ENCODE measurements around the gene TNFRSF21. TPM values are rescaled to one million over a fixed set of nuclear protein-coding genes. Genes with fewer than 3 reads are reported as not detected.

The TNFRSF21 gene
- total and polyA plus RNA-seq, 2 of the 8 experiments (the other 6 are each of a cell fraction or from before 2014, with no cell fraction given): 16.4 to 52.7 TPM

GRCh38 chr6:47181681-47182080 is 128.0 kb downstream of the TNFRSF21 start:
- Histone ChIP-seq H3K4me1 (replicated peaks in 1 of 4; ENCODE audit: control insufficient read depth in 3 of 4, insufficient read depth in 4 of 4, low read length in 3 of 4) (no peaks in the 10 kb centered on the region), H2AK5ac (ENCODE audit: low read depth, low read length) (no peak overlapping the region), H3K4ac (replicated peaks; ENCODE audit: insufficient read length, low read depth, low read length) (no peak overlapping the region), H3K27ac (ENCODE audit: low read depth, low read length) (no peak overlapping the region), H3K23me2 (ENCODE audit: low read depth, low read length) (no peaks in the 10 kb centered on the region), H2BK5ac (ENCODE audit: low read depth, low read length) (no peak overlapping the region), H2AFZ (ENCODE audit: low read length) (no peak overlapping the region), H3K23ac (ENCODE audit: insufficient read length) (no peak overlapping the region), H3K79me2 (ENCODE audit: control insufficient read depth in 1 of 2, insufficient read depth in 2 of 2, low read length in 2 of 2) (no peaks in the 10 kb centered on the region; a peak in 1 of 4 replicates), H3K4me2 (ENCODE audit: insufficient read depth in 1 of 2, low read depth in 2 of 2, low read length in 2 of 2) (no peak overlapping the region), H2BK20ac (ENCODE audit: low read length) (no peak overlapping the region), H3K14ac (ENCODE audit: insufficient read length) (no peak overlapping the region), H4K91ac (replicated peaks; ENCODE audit: insufficient read length, low read length) (no peak overlapping the region), H3K79me1 (ENCODE audit: low read depth, low read length) (no peaks in the 10 kb centered on the region), H2BK12ac (ENCODE audit: low read depth, low read length) (no peak overlapping the region), H4K20me1 (replicated peaks in 1 of 2; ENCODE audit: control insufficient read depth in 1 of 2, insufficient read depth in 2 of 2, low read length in 2 of 2) (no peaks in the 10 kb centered on the region), H3K36me3 (ENCODE audit: control insufficient read depth in 2 of 4, insufficient read depth in 4 of 4, low read length in 3 of 4) (no peaks in the 10 kb centered on the region), H3K27me3 (replicated peaks in 1 of 4; ENCODE audit: control insufficient read depth in 3 of 4, extremely low read depth in 1 of 4, insufficient read depth in 3 of 4, low read length in 3 of 4) (no peaks in the 10 kb centered on the region), H3K9ac (replicated peaks in 1 of 4; ENCODE audit: extremely low read depth in 1 of 4, low read depth in 3 of 4, low read length in 3 of 4) (no peak overlapping the region), H4K8ac (ENCODE audit: extremely low read depth, insufficient read depth, low read length) (no peak overlapping the region), H2BK120ac (replicated peaks; ENCODE audit: low read depth, low read length) (no peak overlapping the region), H4K5ac (ENCODE audit: insufficient read length, low read depth, low read length) (no peak overlapping the region), H3K9me3 (ENCODE audit: insufficient read depth in 2 of 2, low read depth in 1 of 2, low read length in 1 of 2) (no peaks in the 10 kb centered on the region), H3K4me3 (ENCODE audit: extremely low read depth in 1 of 4, insufficient read depth in 2 of 4, low read depth in 3 of 4, low read length in 4 of 4) (no peak overlapping the region), H3K18ac (ENCODE audit: extremely low read depth, low read length) (no peak overlapping the region), H2BK15ac (ENCODE audit: low read length) (no peak overlapping the region), H3K56ac (replicated peaks; ENCODE audit: insufficient read length, low read depth, low read length) (no peak overlapping the region)
- WGBS, 2 experiments (ENCODE audit: extremely low coverage in 1 of 2, insufficient coverage in 1 of 2, insufficient read length in 1 of 2, insufficient replicate concordance in 2 of 2, low coverage in 1 of 2, low lambda C conversion rate in 2 of 2, missing lambda C conversion rate in 1 of 2): 92% methylated on average over 5 of the region's 5 CpGs; no CpG with 5 or more reads in 1 of the 2 experiments
- ChIA-PET CTCF (ENCODE audit: partially characterized antibody) (interaction anchor here (1.5 kb wide), 1 partner anchor 83 kb away, joined by 6 read pairs; no protein-coding TSS in a partner anchor), POLR2A (ENCODE audit: partially characterized antibody) (no interaction called here)
- FAIRE-seq (no peak), DNase-seq (ENCODE audit: low read depth in 1 of 2, low spot score in 2 of 2) (no peak)
- TF ChIP-seq CHD1 (IDR thresholded peaks at IDR 0.05; ENCODE audit: low read depth, low read length) (no peak), ATF2 (IDR thresholded peaks at IDR 0.05; ENCODE audit: low read length) (no peak), KDM4A (IDR thresholded peaks at IDR 0.05; ENCODE audit: low read depth, low read length, severe bottlenecking) (no peak), SP1 (IDR thresholded peaks at IDR 0.05; ENCODE audit: low read depth, low read length) (no peak), NRF1 (IDR thresholded peaks at IDR 0.05; ENCODE audit: low read depth, low read length) (no peak), CTCF (IDR thresholded peaks at IDR 0.05; ENCODE audit: control extremely low read depth in 1 of 3, insufficient read depth in 1 of 3, low read depth in 1 of 3, low read length in 3 of 3) (no peak), RFX5 (IDR thresholded peaks at IDR 0.05; ENCODE audit: borderline replicate concordance, low read depth, low read length) (no peak), TCF12 (IDR thresholded peaks at IDR 0.05; ENCODE audit: low read depth, low read length) (no peak), JUN (IDR thresholded peaks at IDR 0.05; ENCODE audit: low read depth, low read length) (no peak), CHD2 (IDR thresholded peaks at IDR 0.05; ENCODE audit: low read length) (no peak), YY1 (IDR thresholded peaks at IDR 0.05; ENCODE audit: low read depth, low read length) (no peak)
